ENCODE measurements around the gene CPSF3.

The CPSF3 gene

DNA sequence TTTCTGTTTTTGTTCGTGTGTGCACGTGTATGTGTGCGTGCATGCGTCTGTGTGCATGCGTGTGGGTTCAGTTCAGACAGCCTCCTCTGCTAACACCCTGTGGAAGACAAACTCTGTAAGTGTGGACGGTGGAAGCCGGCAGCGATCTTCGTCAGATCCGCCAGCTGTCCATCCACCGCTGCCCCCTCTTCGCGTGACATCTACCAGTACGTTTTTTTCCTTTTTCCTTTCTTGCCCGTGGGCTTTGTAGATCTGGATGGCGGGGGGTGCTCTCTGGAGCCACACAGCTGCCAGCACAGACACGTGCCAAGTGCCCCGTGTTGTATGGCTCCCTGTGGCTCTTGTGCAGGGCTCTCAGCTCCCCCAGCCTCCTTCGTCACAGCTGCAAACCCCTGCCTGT lies 32.5 kb upstream of the CPSF3 start (continued):
- TF ChIP-seq ZNF701 (tag by site-specific recombination; IDR thresholded peaks at IDR 0.05): no peak
- no peak for TF ChIP-seq ZNF624 (tag by site-specific recombination; IDR thresholded peaks at IDR 0.05)
- no peak for TF ChIP-seq ZNF571 (tag by site-specific recombination; IDR thresholded peaks at IDR 0.05)
- TF ChIP-seq, protein P1, sequence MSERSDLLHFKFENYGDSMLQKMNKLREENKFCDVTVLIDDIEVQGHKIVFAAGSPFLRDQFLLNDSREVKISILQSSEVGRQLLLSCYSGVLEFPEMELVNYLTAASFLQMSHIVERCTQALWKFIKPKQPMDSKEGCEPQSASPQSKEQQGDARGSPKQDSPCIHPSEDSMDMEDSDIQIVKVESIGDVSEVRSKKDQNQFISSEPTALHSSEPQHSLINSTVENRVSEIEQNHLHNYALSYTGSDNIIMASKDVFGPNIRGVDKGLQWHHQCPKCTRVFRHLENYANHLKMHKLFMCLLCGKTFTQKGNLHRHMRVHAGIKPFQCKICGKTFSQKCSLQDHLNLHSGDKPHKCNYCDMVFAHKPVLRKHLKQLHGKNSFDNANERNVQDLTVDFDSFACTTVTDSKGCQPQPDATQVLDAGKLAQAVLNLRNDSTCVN (tag by site-specific recombination; optimal IDR thresholded peaks at IDR 0.05): no peak
- TF ChIP-seq ZNF37A (tag by site-specific recombination; IDR thresholded peaks at IDR 0.05): no peak
- no peak for TF ChIP-seq ZNF350 (tag by site-specific recombination; IDR thresholded peaks at IDR 0.05)
- TF ChIP-seq ZXDB (tag by site-specific recombination; IDR thresholded peaks at IDR 0.05): no peak
- no peak for TF ChIP-seq PRDM1 (tag by site-specific recombination; IDR thresholded peaks at IDR 0.05)
- no peak for TF ChIP-seq ZNF654 (tag by site-specific recombination; IDR thresholded peaks at IDR 0.05; ENCODE audit: low read depth)
- no peak for TF ChIP-seq ZNF311 (tag by site-specific recombination; IDR thresholded peaks at IDR 0.05; ENCODE audit: borderline replicate concordance)

DNA sequence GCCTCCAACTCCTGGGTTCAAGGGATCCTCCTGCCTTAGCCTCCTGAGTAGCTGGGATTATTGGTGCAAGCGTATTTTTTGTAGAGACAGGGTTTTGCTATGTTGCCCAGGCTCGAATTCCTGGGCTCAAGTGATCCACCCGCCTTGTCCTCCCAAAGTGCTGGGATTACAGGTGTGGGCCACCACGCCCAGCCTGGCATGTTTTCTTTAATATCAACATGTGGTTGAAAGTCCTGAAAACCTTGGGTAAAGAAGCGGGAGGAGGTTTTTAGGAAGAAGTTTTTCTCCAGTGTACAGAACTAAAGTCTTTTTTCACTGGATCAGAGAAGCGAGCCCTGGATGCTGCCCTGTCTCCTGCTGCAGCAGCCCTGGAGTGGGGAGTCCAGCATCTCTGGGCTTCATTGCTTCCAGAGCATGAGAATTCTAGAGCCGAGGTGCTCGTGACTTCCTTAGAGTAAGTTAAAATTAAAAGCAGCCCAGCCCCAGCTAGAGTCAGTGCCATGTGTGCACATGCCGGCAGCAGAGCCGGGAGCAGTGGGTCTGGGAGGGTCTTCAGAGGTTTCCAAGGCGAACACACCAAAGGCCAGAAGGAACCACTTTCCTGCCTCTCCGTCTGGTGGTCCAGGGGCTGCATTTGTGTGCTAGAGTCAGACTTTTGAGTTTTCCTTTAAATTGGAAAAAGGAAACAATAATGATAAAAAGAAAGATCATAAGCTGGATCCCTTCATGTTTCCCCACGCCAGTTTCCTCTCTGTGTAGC lies 31.3 kb upstream of the CPSF3 start:
- Histone ChIP-seq H3K4me1 (ENCODE audit: control insufficient read depth, insufficient read depth, low read length) (no peaks in the 10 kb centered on the region), H3K27ac (ENCODE audit: extremely low read depth, low read depth, low read length) (no peak overlapping the region), H3K9me3 (ENCODE audit: control insufficient read depth, insufficient read depth, low read depth, low read length) (no peaks in the 10 kb centered on the region), H3K36me3 (ENCODE audit: control insufficient read depth in 2 of 2, insufficient read depth in 1 of 2, low read length in 2 of 2) (peaks cover 0 to 40% of the 10 kb centered on the region in 2 experiments; a peak in 1 of 3 replicates), H3K4me3 (ENCODE audit: low read depth, low read length) (no peak overlapping the region)
- TF ChIP-seq SCRT2 (tag by site-specific recombination; IDR thresholded peaks at IDR 0.05): peak; percentile 47
- no peak for TF ChIP-seq ZNF529 (tag by site-specific recombination; IDR thresholded peaks at IDR 0.05; ENCODE audit: insufficient replicate concordance)
- TF ChIP-seq, protein P2, sequence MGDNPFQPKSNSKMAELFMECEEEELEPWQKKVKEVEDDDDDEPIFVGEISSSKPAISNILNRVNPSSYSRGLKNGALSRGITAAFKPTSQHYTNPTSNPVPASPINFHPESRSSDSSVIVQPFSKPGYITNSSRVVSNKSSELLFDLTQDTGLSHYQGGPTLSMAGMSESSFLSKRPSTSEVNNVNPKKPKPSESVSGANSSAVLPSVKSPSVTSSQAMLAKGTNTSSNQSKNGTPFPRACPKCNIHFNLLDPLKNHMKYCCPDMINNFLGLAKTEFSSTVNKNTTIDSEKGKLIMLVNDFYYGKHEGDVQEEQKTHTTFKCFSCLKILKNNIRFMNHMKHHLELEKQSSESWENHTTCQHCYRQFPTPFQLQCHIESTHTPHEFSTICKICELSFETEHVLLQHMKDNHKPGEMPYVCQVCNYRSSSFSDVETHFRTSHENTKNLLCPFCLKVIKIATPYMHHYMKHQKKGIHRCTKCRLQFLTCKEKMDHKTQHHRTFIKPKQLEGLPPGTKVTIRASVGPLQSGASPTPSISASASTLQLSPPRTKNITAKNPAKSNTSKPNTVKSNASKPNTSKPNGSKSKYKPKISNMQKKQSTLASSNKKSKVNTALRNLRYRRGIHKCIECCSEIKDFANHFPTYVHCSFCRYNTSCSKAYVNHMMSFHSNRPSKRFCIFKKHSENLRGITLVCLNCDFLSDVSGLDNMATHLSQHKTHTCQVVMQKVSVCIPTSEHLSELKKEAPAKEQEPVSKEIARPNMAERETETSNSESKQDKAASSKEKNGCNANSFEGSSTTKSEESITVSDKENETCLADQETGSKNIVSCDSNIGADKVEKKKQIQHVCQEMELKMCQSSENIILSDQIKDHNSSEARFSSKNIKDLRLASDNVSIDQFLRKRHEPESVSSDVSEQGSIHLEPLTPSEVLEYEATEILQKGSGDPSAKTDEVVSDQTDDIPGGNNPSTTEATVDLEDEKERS (tag by site-specific recombination; IDR thresholded peaks at IDR 0.05): no peak
- TF ChIP-seq SP7 (tag by site-specific recombination; IDR thresholded peaks at IDR 0.05): no peak
- TF ChIP-seq, protein P3, sequence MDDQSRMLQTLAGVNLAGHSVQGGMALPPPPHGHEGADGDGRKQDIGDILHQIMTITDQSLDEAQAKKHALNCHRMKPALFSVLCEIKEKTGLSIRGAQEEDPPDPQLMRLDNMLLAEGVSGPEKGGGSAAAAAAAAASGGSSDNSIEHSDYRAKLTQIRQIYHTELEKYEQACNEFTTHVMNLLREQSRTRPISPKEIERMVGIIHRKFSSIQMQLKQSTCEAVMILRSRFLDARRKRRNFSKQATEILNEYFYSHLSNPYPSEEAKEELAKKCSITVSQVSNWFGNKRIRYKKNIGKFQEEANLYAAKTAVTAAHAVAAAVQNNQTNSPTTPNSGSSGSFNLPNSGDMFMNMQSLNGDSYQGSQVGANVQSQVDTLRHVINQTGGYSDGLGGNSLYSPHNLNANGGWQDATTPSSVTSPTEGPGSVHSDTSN (CRISPR knock-in tag; IDR thresholded peaks at IDR 0.05): no peak
- no peak for TF ChIP-seq ZNF777 (tag by site-specific recombination; IDR thresholded peaks at IDR 0.05; ENCODE audit: borderline replicate concordance)
- POLR2A ChIA-PET: interaction anchor here (0.8 kb wide), 1 partner anchor 1283 kb away, joined by 5 read pairs; no protein-coding TSS in a partner anchor
- CTCF ChIA-PET: interaction anchor here (1.2 kb wide), 1 partner anchor 705 kb away, joined by 3 read pairs; no protein-coding TSS in a partner anchor
